HG03571 (cell line): ENCODE data around the gene CHCHD10.

Experiments used
- ATAC-seq: cut with Tn5 transposase; IDR thresholded peaks from one replicate; pipeline ENCODE4 v1.9.1; 2021; ENCODE audit not compliant: unreplicated experiment

Gene CHCHD10

DNA sequence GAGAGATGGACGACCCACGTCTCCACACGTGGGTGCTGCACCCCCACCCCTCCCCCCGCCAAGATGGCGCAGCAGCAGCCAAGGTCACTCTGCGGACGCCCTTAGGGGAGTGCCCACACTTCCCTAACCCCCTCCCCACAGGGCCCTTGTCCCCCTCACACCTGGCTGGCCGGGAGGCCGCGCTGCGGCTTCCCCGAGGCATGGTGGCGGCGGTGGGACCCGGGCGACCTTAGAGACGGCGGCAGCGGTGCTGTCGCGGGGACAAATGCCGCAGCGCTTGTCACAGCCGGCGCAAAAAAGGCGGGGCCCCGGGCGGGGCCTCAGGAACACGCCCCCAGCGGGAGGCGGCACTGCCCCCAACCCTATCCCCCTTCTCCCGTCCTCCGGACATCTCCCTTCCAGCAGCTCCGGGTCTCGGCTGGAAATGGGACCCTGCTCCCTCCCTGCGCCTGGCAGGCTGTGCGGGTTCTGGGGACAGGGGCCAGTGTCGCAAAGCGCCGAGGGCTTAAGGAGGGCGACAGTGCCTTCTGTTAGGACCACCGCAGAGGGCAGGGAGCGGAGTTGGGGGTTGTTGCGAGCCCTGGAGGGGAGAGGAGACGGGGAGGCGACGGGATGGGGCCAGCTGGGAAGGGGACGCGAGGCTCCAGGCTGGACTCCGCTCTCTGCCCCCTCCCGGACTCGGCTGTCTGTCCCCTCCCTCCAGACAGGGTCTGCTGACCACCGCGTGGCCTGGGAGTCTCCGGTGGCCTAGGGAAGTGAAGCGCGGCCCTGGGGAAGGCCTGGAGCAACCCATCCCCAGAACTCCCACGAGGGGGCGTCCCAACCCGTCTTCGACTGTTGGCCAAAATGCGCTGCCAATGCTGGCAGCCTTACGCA, at the start of gene CHCHD10:
Gene CHCHD10 (minus strand): TSS at position 300 of the 876 bp plus-strand sequence. CDS start 98 bp downstream, at position 202.
- ATAC-seq: no peak

DNA sequence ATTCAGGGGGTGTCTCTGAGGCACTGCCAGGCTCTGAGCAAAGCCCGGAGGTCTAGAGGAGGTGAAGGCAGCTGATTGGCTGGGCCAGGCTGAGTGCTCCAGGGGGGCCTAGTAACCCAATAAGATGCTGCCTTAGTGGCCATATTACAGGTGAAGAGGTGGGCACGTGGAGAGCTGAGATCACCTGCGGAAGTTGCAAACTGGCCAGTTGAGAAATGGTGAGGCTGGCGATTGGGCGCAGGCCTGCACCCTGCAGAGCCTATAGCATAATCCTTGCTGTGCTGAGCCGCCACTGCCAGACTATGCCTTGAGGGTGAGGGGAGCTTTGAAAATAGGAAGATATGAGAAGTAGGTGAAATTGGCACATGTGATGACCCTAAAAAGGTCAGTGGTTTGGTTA, 49.4 kb upstream of the CHCHD10 start:
- no peak for ATAC-seq

DNA sequence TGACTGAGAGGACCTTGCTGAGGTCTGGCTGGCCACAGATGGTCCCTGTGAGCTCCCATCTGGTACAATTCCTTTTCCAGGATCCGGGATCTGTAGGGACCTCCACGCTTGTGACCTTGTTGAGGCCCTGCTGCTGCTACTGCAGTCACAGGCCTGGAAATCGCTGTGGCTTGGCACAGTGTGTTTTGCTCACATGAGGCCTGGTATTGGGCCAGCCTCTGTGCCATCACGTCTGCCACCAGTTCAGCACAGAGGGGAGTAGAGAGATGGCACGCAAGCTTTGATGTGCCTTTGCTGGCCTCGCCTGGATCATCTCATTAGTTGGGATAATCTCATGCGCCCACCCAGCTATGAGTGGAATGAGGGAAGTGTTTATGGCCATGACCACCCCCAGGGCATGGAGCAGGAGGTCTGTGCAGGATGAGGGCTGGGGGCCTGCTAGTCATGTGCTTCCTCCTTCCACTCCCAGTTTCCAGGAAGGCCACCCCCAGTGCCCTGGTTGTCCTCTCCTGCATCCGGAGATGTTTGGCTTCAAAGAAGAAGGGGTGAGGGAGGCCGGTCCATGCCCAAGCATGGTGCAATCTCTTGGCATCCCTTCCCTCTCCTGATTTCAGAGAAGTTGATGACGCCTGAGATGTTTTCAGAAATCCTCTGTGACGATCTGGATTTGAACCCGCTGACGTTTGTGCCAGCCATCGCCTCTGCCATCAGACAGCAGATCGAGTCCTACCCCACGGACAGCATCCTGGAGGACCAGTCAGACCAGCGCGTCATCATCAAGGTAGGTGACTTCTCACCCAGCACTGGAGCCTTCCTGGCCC, 48.6 kb upstream of the CHCHD10 start:
- ATAC-seq: no peak

DNA sequence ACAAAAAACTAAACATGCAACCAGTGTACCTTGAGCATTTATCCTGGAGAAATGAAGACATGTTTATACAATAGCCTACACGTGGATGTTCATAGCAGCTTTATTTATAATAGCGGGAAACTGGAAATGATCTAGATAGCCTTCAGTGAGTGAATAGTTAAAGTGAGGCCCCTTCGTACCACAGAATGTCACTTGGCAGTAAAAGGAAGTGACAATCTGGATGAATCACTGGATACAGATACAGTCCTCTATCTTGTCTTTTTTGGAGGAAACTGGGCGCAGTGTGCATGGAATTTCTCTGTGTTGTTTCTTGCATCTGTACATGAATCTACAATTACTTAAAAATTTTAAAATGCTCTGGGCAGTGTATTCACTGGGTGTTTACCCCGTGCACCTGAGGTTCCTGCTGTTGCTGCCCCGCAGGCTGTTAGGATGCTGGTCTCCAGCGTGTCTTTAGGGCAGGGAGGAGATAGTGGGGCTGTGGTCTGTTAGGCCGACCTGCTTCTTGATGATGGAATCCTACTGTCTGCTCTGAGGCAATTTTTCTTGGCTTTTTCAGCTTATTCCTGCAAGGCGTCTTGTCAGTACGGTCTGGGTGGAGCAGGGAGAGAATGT, 47.9 kb upstream of the CHCHD10 start:
- ATAC-seq: no peak

DNA sequence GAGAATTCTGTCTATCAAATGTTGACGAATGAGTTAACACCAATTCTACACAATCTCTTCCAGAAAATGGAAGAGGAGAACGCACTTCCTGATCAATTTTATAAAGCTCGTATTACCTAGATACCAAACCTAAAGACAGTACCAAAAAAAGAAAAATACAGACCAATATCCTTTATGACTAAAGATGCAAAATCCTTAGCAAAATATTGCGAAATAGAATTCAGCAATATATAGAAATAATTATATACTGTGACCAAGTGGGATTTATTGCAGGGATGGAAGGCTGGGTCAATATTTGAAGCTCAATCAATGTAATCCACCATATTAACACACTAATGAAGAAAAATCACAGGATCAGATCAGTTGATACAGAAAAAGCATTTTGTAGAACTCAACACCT, 44.6 kb upstream of the CHCHD10 start:
- no peak for ATAC-seq

DNA sequence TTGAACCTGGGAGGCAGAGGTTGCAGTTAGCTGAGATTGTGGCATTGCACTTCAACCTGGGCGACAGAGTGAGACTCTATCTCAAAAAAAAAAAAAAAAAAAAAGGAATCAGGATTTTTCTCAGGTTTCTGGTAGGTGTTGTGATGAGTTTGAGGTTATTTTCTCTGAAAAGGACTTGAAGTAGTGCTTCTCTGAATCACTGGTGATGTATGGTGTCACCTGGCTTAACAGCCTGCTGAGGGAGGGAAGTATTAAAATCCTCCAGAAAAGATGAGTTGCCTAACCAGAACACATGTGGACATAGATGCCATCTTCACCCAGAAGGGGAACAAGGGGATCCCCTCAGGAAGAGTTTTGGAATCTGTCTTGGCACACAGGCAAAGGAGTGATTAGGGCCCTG, 39.1 kb upstream of the CHCHD10 start:
- no peak for ATAC-seq

DNA sequence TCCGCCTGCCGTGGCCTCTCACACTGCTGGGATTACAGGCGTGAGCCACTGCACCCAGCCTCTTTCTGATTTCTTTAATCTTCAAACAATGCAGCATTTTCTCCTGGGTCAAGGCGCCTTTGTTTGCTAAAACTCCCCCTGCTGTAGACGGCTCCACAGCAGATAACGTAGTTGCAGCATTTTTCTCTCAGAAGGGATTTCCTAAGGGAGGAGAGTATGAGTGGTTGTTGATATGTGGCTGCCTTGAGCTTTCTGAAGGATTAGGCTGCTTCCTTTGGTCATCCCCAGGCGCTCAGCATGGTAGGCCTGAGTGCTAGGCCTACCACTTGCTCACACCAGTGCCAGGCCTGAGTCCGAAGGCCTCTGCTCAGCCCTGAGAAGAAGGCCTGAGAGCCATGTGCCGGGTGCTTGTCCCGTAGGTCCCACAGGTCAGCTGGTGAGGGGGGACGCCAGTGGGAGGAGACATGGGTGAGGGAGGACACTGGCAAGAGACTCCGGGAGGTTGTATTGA, 37.1 kb upstream of the CHCHD10 start:
- no peak for ATAC-seq

DNA sequence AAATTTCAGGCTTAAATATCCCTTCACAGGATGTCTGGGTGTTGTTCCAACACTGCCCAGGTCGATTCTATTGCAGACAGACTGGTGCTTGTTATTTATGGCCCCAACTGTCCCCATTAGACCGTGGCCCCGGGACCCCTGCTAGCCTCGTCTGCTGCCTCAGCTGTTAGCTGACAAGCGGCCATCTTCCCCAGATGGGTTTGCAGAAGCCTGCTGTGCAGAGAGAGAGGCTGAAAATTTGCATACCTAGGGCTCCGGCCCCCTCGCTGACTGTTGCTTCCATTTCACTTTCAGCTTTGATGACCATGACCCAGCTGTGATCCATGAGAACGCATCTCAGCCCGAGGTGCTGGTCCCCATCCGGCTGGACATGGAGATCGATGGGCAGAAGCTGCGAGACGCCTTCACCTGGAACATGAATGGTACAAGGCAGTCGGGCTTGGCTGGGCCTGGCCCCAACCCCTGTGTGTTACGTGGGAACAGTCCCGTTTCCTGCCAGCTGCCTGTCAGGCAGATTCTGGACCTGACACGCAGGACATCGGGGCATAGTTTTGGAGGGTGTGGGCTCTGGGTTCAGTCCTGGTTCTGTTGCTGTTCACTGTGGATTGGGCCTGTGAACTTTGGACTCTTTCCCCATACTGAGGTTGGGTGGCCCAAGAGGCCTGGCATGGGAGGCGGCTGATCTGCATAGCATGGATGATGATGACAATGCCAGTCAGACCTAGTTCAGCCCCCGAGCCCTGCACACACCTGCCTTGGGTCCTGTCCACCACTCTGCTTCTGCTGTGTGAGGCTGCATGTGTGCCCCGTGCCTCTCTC, 35.4 kb upstream of the CHCHD10 start:
- no peak for ATAC-seq

DNA sequence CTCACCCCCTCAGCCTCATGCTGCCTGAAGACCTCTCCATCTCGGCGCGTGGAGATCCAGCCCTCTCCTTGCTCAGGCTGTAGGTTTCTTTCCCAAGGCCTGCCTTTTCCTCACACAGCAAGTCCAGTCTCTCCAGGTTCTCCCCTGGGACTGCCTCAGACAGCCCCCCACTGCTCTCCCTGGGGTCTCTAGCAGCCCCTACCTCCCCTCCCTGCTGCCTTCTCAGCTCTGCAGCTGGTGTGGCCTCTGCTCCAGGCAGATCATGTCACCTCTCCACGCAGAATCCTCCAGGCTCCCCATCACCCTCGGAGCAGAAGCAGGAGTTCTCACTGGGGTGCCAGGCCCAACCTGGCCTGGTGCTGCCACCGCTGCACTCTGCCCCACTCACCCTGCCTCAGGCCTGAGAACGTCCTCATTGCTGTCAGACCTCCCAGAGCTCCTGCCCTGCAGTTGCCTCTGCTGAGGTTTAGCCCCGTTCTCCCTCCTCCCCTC, 34.2 kb upstream of the CHCHD10 start:
- ATAC-seq: no peak

DNA sequence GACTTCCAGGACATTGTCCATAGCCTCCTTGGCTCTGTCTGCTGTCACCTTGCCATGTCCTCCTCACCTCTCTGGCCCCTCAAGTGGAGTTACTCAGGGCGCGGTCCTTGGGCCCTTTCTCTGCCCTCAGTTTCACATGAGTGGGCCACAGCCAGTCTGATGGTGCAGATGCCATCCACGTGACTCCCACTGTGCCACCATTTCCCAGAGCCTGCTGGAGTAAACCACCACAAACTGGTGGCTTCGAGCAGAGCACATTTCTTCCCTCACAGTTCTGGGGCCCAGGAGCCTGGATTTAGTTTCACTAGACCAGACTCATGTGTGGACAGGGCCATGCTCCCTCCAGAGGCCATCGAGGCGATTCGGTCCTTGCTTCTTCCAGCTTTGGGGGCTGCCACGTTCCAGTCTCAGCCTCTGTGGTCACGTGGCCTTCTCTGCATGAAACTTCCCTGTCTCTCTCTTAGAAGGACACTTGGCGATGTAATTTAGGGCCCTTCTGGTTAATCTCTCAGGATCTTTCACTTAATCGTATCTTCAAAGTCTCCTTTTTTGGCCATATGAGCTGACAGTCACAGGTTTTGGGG, 33.6 kb upstream of the CHCHD10 start:
- no peak for ATAC-seq

DNA sequence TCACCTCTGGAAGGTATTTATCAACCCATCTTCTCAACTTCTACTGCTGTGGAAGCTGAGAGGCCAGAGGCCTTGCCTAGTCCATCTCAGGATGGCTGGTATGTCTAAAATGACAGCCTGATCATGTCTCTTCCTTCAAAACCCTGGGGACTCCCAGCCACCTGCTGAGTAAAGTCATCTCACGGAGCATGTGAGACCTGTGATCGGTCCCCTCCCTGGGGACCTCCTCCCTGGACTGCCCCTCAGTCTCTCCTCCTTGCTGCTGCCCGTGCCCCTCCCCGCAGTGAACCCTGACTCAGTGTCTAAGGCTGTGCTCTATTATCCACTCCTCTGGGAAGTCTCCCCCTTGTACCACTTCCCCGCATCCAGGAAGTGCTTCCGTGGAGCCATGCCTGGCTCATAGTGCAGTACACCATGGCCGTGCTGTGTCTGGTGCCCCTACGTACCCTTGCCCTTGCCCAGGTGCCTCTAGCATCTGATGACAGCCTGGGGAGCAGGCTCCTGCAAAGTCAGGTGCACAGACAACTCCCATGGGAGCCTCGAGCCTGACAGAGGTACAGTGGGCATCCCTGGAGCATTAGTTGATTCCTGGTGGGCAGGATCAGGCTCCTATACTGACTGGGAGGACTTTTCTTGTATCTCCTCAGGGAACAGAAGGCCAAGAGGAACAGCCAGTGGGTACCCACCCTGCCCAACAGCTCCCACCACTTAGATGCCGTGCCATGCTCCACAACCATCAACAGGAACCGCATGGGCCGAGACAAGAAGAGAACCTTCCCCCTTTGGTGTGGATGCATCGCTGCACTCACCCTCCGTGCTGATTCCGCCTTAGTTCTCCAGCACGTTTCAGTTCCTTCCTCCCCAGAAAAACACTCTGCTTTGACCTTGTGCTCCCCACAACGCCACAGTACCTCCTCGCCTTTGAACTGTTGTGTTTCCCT, 32.8 kb upstream of the CHCHD10 start:
- ATAC-seq: peak; percentile 39

DNA sequence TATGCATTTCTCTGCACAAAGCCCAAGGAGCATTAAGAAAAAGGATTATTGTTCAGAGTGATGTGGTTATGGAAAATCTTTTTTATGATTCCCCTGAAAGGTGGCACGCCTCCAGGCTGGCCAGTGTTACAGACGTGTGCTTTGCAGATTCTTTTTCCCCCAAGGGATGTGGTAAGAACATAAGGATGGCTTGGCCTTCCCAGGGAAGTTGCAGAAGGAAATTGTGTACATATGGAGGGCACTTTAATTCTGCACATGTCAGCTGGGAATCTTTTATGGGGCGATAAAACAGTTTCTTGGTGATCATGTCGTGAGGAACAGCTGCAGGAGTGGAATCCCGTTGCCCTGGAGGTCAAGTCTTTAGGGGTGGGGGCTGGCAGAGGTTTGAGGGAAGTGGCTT, 28.7 kb upstream of the CHCHD10 start:
- ATAC-seq: no peak

DNA sequence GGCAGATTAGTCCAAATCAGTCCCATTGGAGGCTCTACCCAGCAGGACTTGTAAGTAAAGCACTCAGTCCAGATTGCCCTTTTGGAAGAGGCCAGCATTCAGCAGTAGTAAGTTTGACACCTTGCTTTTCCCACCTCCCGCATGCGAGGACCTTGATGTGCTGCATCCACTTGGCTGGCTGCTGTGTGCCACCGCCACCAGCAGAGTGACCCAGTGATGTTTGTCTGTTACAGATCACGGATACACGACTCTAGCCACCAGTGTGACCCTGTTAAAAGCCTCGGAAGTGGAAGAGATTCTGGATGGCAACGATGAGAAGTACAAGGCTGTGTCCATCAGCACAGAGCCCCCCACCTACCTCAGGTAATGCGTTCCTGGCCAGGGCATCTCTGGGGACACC, 25.6 kb upstream of the CHCHD10 start:
- no peak for ATAC-seq

DNA sequence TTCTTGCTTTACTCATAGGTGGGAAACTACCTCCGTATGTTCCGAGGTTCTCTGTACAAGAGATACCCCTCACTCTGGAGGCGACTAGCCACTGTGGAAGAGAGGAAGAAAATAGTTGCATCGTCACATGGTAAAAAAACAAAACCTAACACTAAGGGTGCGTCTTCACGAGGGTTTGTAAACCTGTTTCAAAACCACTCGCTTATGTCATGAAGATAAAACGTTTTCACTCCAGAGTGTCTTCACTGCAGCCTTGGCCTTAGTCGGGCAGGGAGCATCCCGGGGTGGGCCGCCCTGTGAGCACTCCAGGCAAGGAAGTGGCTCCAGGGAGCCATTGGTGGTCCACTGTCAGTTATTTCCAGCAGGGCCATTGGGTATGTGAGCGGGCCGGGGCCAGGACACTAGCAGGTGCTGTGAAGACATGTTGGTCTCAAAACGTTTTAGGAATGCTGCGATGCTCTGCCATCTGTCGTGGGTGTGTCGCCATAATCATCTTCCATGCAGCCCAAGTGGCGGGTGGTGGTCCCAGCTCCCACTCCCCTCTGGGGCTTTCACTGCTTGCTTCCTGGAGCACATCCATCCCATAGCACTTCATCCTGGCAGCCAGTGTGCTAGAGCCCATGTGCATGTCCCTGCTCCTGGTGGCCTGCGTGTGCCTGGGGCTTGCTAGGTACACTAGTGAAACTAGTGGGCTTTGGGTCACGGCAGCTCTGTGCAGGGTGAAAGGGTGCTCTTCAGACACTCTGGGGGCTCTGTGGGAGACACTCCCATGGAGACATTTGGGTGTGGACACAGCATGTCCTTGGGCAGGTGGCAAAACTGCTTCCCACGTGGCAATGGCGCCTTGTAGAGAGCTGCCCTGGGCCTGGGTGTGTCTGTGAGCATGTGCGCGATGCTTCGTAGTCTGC, 24.2 kb upstream of the CHCHD10 start:
- ATAC-seq: no peak

DNA sequence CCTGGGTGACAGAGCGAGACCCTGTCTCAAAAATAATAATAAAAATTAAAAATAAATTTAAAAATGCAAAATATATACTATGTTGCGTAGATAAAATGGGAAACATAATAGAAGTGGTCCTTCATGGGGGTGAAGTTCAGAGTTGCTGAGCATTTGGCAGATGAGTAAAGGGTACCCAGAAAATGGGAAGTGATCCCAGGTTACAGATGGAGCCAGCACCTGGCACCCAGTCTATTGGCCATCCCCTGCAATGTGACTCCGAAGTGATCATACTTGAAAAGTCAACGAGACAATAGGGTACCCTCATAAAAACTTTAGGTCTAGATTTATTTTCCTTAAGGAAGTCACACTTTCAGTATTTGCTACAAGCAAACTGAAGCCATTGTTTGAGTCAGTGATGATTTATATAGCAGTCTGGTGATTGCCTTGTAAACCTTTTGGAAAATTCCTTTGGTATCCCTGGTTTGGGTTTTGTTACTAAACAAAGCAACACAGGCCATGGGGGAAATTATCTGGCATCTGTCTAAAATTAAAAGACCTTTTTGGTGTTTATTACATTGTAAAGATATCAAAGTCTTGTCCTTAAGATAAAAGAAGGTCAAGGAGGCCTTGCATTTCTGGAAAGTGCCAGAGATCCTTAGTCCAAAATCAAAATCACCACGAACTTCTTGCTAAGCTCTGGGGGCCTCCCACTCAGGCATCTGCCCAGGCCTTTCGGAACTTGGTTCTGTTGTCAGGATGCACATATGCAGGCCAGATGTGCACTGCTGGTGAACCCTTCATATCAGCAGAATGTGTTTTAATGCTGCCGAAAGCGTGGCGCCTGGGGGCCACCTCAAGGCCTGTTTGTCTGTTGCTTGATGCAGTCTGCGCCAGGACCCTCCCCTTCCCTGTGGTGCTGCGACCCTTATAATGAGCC, 23.3 kb upstream of the CHCHD10 start:
- no peak for ATAC-seq

DNA sequence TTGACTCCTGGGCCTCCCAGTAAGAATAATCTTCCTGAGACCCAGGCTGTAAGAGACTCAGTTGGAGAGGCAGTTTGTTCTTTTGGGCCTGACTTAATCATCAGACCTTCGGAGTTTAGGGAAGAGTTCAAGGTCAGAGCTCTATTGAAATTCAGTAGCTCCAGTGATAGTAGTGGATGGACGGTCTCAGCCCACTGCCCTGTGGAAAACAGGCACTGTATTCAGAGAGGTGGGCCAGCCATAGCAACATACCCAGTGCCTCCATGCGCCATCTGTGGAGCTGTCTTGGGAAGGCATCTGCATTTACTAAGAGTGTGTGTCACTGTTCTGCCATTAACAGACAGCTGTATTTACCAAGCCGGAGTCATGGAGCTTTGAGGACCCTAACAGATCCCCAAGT, 21.9 kb upstream of the CHCHD10 start:
- no peak for ATAC-seq

DNA sequence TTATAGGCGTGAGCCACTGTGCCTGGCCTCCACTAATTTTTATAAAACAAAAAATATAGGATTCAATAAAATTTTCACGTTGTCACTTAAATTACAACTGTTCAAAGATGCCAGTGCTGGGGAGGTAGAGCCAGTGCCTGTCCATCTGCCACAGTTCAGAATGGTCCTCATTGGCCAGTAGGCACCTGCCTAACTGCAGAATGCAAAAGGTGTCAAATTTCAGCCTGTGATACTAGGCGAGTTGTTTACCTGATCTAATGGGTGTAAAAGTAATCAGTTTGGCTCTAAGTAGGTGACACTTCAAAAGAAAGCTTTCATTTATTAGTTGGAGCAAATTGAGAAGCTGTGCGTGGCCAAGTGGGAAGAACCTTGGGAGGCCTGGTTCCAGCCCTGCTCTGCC, 21.3 kb upstream of the CHCHD10 start:
- no peak for ATAC-seq
